PC-3 (cell line): ENCODE results near the gene CRELD2.

ENCODE experiments used
- CTCF ChIP-seq: fragments of 300-600 bp; sonication (generic); conservative IDR thresholded peaks from 2 replicates; pipeline ENCODE4 v1.5.1; 2017; ENCODE audit warnings: antibody characterized with exemption, low read depth, mild to moderate bottlenecking, low read length
- EZH2 ChIP-seq: fragments of 300-600 bp; sonication (generic); IDR thresholded peaks from one replicate; pipeline ENCODE4 v1.6.1; 2017; ENCODE audit warnings: antibody characterized with exemption, mild to moderate bottlenecking, low read length; ENCODE audit not compliant: unreplicated experiment
- EZH2phosphoT487 ChIP-seq: fragments of 300-600 bp; sonication (generic); IDR thresholded peaks from 2 replicates; pipeline ENCODE4 v1.6.1; 2018; ENCODE audit warnings: mild to moderate bottlenecking, antibody characterized with exemption, low read length, borderline replicate concordance

- TF ChIP-seq CTCF (no peak), EZH2 (no peak), EZH2phosphoT487 (no peak)
Observed at GRCh38 chr22:49943405-49943765, 25.0 kb downstream of the CRELD2 start.
